Tibial artery (tissue), 4 donors: ENCODE data around the gene GAB2.

Experiments
- DNase-seq, 2 donors: peaks; one replicate each; pipeline ENCODE4 v3.0.0-alpha.2; 2019
- H3K27ac ChIP-seq, 2 donors: fragments of 200-600 bp; sonication (generic) in 1 of 2; 1 replicate in 1 of 2; 2 replicates in 1 of 2; pipeline ENCODE4 v1.5.1; 2018 to 2019; ENCODE audit warnings: mild to moderate bottlenecking in 1 of 2
- H3K27me3 ChIP-seq, 2 donors: fragments of 200-600 bp; sonication (generic) in 1 of 2; one replicate each; pipeline versions ENCODE4 v1.5.1 to v1.6.0; 2016 to 2019
- H3K36me3 ChIP-seq, 3 donors: fragments of 200-600 bp; sonication (generic) in 2 of 3; one replicate each; pipeline ENCODE4 v1.5.1; 2016 to 2019; ENCODE audit warnings: mild to moderate bottlenecking in 2 of 3
- H3K4me1 ChIP-seq, 4 donors: fragments of 200-600 bp; sonication (generic) in 2 of 4; 1 replicate in 3 of 4; 2 replicates in 1 of 4; pipeline ENCODE4 v1.5.1; 2016 to 2019
- H3K4me3 ChIP-seq, 2 donors: fragments of 200-600 bp; sonication (generic) in 1 of 2; 1 replicate in 1 of 2; 2 replicates in 1 of 2; pipeline ENCODE4 v1.5.1; 2018 to 2019; ENCODE audit warnings: mild to moderate bottlenecking in 2 of 2
- H3K9me3 ChIP-seq, 3 donors: fragments of 200-600 bp; sonication (generic) in 1 of 3; one replicate each; pipeline ENCODE4 v1.5.1; 2016 to 2019
- CTCF ChIP-seq, 2 experiments: fragments of 200-600 bp in 1 of 2; fragments of 450-650 bp in 1 of 2; IDR thresholded peaks; one replicate each; pipeline ENCODE4 v1.5.1; 2017 to 2019; ENCODE audit warnings: antibody characterized with exemption in 2 of 2, mild to moderate bottlenecking in 1 of 2, moderate library complexity in 1 of 2
- intact Hi-C: fragments of 100-400 bp; cut with DNase I; formaldehyde crosslinking; loops from one replicate; pipeline ENCODE4 v1.15.0; 2023; ENCODE audit warnings: low total_unique reads

The GAB2 gene

GRCh38 chr11:78446210-78446609 lies 28.6 kb upstream of the GAB2 start:
- Histone ChIP-seq H3K4me3 (no peak overlapping the region), H3K36me3 (peaks cover 6 to 23% (median 7%) of the 10 kb centered on the region in 3 donors), H3K27ac (no peak overlapping the region), H3K27me3 (no peaks in the 10 kb centered on the region), H3K4me1 (no peaks in the 10 kb centered on the region), H3K9me3 (no peaks in the 10 kb centered on the region)
- no peak for DNase-seq
- intact Hi-C loops, result no loop called here
- TF ChIP-seq CTCF (IDR thresholded peaks at IDR 0.05), result no peak

- no peak for TF ChIP-seq CTCF (IDR thresholded peaks at IDR 0.05)
- intact Hi-C loops, result no loop called here
Observed at GRCh38 chr11:78444726-78445125, 27.1 kb upstream of the GAB2 start.

GRCh38 chr11:78441956-78442355 lies 24.3 kb upstream of the GAB2 start:
- no peak for TF ChIP-seq CTCF (IDR thresholded peaks at IDR 0.05)
- H3K27ac ChIP-seq, result no peak overlapping the region
- no peaks in the 10 kb centered on the region for H3K4me1 ChIP-seq
- H3K27me3 ChIP-seq, result no peaks in the 10 kb centered on the region
- intact Hi-C loops, result no loop called here
- H3K9me3 ChIP-seq, result no peaks in the 10 kb centered on the region
- DNase-seq, result no peak
- H3K4me3 ChIP-seq, result no peak overlapping the region
- peaks cover 4 to 18% (median 7%) of the 10 kb centered on the region in 3 donors for H3K36me3 ChIP-seq

More at GRCh38 chr11:78444726-78445125, 27.1 kb upstream of the GAB2 start:
- no peaks in the 10 kb centered on the region for H3K9me3 ChIP-seq
- DNase-seq, result no peak
- H3K27me3 ChIP-seq, result no peaks in the 10 kb centered on the region
- peaks cover 7 to 23% (median 7%) of the 10 kb centered on the region in 3 donors for H3K36me3 ChIP-seq
- H3K4me1 ChIP-seq, result no peaks in the 10 kb centered on the region
- H3K4me3 ChIP-seq, result no peak overlapping the region
- H3K27ac ChIP-seq, result no peak overlapping the region

GRCh38 chr11:78438298-78438975 lies 20.8 kb upstream of the GAB2 start:
- no peak for TF ChIP-seq CTCF (IDR thresholded peaks at IDR 0.05)
- Histone ChIP-seq H3K4me3 (no peak overlapping the region), H3K9me3 (no peaks in the 10 kb centered on the region), H3K27ac (no peak overlapping the region), H3K4me1 (no peaks in the 10 kb centered on the region), H3K27me3 (no peaks in the 10 kb centered on the region), H3K36me3 (peaks cover 4 to 16% (median 7%) of the 10 kb centered on the region in 3 donors)
- intact Hi-C loops, result no loop called here
- DNase-seq, result no peak

GRCh38 chr11:78432956-78433355 lies 15.3 kb upstream of the GAB2 start:
- Histone ChIP-seq H3K36me3 (no peaks in the 10 kb centered on the region), H3K4me1 (no peaks in the 10 kb centered on the region), H3K27me3 (no peaks in the 10 kb centered on the region), H3K9me3 (no peaks in the 10 kb centered on the region), H3K27ac (no peak overlapping the region), H3K4me3 (no peak overlapping the region)
- no peak for TF ChIP-seq CTCF (IDR thresholded peaks at IDR 0.05)
- DNase-seq, result no peak
- intact Hi-C loops, result no loop called here
